ENCODE measurements around the gene ANKRD53.
A peak's percentile ranks its signal among the peaks of the same experiment; 100 is the strongest.
"Not testable (repeated sequence)": the region's sequence is repeated elsewhere in the genome, so short reads cannot be mapped to it uniquely, and the experiment has no call there.

ANKRD53 gene

GRCh38 chr2:70991742-70992141, 13.3 kb downstream of the ANKRD53 start:
- DNase-seq = no peak

GRCh38 chr2:70992945-70993853, 14.8 kb downstream of the ANKRD53 start:
- no peak for DNase-seq

DNA sequence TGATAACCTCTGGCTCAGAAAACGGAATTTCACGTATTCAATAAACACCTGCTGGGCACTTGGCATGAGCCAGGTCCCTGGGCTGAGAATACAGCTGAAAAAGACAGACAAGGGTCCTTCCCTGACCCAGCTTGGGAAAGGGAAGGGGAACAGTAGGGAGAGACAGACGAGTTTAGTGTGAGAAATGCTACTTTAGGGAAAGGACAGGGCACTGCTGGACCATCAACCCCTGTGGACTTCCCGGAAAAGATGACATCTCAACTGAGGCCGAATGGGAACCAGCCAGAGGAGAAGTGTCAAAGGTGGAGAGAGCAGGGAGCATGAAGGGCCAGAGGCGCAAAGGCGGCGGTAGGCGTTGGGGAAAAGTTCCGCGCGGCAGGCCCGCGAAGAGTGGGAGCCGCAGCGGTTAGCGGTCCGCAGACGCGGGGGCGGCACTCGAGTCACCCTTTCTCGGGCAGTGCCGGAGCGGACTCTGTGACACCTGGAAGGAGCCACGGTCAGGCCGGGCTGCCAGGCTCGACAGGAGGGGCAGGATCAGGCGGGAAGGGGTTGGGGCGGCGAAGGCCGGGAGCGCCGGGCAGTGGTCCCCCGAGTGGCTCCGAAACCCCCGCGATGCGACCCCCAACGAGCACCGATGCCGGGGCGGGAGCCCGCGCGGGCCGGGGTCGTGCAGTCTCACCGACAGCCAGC, 15.7 kb downstream of the ANKRD53 start:
- no peak for DNase-seq

GRCh38 chr2:70994699-70995425, 16.4 kb downstream of the ANKRD53 start, which contains the start of gene TEX261:
Gene TEX261, minus strand, starts transcription at chr2:70994873. Its CDS starts 116 bp downstream, at chr2:70994757.
- peak; percentile 83 for DNase-seq

DNA sequence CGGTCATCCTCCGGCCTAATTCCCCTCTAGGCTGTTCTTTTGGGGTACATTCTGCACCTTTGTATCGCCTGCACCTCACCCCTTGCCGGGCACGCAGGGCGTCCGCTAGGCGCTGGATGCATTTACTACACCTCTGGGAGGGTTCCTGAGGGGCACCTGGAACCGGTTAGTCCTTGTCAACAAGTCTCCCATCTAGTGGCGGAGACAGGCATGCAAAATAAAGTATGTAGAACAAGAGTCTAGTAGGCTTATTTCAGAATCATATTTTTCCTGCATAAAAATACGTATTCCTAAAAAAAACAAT, 16.9 kb downstream of the ANKRD53 start:
- DNase-seq = peak; percentile 29

DNA sequence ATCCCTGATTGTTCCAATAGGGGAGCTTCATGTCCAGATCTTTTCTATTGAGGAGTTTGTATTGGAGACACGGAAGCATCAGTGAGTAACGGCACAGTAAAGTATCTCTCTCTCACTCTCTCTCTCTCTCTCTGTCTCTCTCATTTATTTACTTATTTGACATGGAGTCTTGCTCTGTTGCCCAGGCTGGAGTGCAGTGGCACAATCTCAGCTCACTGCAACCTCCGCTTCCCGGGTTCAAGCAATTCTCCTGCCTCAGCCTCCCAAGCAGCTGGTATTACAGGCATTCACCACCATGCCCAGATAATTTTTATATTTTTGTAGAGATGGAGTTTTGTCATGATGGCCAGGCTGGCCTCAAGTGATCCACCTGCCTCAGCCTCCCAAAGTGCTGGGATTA, 20.5 kb downstream of the ANKRD53 start:
- not testable (repeated sequence) for DNase-seq

DNA sequence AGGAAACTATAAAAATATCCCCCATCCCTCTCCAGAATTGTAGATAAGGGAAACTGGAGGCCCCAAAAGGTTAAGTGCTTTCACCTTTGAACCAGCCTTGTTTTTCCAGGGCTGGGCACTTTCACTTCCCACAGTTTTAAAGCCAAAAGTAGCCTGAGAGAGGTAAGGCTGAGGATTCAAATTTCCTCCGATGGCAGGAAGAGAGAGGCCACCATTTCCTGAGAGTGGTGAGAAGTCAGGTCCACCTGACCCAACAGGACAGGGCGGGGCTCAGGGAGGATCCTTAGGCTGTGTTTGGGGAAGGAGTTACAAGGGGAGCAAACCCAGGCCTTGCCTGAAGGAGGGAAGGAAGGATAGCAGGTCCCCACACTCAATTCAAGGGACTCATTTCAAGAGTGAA, 20.9 kb downstream of the ANKRD53 start:
- DNase-seq = no peak

DNA sequence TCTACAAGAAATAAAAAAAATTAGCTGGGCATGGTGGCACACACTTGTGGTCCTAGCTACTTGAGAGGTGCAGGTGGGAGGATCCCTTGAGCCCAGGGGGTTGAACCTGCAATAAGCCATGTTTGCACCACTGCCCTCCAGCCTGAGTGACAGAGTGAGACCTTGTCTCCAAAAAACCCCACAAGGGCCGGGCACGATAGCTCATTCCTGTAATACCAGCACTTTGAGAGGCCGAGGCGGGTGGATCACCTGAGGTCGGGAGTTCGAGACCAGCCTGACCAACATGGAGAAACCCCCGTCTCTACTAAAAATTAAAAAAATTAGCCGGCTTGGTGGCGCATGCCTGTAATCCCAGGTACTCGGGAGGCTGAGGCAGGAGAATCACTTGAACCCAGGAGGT, 21.5 kb downstream of the ANKRD53 start:
- DNase-seq = not testable (repeated sequence)

DNA sequence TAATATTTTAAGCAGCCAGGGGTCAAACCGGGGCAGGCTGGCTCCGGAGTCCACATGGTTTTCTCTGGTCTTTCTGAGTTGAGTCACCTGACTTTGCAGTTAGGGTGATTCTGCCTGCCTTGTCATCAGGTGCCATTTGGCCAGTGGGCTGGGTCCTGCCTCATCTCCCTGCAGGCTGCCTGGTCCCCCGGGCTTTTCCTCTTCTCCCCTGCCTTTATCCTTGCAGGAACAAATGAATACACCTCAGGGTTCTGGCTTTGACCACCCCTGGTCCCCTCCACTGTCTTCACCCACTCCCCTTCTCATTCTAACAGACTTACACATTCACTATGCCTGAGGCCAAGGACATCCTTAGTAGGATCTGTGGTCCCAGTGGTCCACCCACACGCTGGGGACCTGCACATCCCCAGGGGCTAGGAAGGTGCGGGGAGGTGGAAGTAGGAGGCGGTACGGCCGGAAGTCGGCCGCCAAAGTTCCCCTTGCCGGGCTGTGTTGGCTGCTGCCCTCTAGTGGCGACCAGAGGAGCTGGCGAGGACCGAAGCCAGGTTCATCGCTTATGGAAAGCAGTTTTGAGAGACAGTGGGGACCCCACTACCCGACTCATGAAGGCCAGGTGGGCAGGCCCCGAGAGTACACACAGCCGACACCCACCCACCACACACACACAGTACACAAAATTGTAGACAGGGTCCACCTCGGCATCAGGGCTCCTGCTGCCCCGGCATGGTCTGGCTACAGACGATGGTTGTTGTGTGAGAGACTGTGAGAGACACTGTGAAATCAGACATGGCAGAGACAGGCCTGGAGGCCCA, 22.6 kb downstream of the ANKRD53 start:
- DNase-seq = peak; percentile 60

DNA sequence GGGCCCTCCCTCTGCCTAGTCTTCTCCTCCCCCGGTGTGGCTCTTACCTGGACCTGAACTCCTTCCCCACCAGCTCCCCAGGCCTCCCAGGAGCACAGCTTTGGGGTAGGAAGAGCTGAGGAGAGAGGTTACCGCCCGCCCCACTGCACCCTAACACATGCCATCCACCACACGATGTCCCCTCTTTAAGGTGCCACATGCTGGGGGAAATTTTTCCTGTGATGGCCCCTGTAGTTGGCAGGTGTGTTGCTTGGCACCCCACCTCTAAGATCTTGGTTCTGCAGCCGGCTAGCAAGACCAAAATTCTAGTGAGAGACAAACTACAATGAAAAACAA, 23.1 kb downstream of the ANKRD53 start:
- DNase-seq = no peak

DNA sequence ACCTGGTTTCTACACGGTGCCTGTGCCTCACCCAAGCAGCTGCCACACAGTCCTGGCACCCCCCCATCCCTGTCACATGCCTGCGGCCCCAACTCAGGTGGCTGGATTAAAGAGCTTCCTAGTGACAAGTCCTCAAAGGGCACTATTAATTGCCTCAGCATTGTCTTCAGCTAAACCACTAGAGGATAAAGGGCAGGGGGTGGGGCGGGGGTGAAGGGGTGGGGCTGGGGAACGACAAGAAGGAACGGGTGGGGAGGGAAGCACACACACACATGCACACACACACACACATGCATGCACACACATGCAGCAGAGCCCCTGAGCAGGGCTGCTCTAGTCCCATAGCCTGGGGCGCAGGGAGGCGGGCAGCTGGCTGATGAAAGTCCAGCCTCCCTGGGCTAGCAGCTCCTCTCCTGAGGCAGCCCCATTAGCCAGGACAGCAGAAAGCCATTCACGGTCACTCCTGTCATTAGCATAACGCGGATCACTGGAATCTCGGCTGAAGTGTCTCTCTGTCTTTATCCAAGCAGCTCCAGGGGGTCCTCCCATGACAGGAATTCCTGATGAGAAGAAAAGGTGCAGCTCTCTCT, 23.6 kb downstream of the ANKRD53 start:
- DNase-seq = no peak

GRCh38 chr2:71003396-71003795, 25.0 kb downstream of the ANKRD53 start:
- DNase-seq = no peak

DNA sequence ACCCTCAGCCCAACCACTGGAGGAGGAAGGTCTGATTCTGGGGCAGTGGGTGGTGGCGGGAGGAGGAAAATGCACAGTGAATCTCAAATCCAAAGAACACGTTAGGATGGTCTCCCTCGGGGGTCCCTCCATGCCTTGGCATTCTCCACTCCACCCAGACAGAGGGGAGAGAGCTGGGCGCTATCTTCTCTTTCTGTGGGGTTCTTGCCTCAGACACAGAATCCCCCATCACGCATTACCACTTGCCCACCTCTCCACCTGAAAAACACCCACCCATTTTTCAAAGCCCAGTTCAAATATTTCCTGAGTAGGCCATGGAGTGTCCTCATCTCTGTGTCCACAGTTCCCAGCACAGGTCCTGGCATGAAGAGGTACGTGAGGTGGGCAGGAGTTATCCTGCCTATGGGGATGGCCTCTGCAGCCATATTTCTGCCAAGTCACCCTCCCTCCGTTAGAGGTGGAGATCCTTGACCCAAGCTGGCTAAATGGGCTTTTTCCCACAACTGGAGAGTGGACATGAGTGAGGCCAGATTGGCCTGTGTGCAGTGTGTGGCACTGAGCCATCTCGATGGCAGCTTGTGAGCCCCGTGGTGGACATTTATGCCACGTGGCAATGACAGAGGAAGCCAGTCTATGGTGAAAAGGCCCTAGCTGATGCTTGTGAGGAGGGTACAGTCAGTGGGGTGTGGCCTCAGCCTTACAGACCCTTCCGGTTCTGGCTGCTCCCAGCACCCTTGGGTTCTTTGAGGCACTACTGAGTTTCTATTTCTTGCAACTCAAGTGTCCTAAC, 25.7 kb downstream of the ANKRD53 start:
- DNase-seq = no peak

DNA sequence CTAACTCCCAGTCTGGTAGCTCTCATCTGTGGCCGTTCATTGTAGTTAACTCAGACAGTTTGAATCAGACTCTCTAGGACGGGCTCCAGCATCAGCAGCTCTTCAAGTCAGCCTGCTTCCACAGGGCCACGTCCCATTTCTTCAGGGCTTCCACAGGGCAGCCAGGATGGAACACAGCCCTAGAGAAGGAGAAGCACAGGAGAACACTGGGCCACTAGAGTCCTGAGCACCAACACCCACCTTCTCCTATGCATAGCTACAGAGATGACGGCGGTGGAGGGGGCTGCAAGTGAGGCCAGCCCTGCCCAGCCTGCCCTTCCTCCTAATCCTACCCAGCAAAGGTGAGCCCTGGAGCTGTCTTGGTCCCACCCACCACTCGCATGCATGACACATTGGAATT, 26.4 kb downstream of the ANKRD53 start:
- DNase-seq = no peak

DNA sequence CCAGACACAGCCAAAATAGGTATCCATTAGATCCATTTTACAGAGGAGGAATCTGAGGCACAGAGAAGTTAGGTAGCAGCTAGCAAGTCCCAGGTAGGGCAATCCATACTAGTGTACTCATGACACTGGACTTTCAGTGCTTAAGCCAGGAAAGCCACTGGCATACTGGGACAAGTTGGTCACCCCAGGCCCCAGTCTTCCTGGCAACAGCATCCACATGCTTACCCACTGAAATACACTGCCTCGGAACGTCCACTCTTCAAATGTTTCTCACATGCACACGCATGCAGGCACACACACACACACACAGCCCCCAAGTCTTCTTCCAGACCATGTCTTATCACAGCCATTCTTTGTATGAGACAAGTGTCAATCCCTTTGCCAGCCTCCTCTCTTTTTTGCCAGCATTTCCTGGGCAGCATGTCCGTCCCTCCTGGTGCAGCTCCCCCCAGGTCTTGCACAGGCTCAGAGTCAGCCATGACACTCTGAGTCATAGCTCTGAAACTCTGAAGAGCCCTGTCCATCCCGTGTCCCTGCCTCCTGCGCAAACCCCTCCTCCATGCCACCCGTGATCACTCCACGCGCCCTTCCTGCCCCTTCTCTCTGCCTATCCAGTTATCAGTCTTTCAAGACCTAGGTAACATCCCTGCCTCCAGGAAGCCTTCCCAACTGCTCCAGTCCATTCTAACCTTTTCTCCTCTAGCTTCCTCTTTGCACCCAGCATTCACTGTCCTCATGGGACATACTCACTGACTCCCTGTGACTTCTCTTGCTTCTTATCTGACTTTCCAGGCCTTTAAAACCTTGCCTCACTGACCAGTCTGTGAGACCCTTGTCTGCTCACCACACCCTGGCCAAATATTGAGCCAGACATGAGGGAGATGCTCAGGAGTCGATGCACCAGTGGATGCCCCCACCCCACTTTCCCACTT, 27.1 kb downstream of the ANKRD53 start:
- no peak for DNase-seq

DNA sequence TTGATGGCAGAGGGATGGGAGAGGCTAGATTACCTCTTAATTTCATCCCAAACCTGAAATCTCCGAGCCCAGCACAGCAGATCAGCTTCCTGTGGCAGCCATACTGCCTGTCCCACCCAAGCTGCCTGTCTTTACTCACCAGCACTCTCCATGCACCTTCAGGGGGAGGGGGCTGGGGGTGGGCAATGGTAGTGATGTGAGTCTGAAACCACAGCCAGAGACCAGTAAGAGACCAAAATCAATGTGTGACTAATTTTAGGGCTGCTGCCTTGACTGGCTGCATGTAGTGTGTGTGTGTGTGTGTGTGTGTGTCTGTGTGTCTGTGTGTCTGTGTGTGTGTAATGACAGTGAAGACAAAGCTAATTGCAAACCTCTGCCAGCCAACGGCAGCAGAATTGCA, 27.9 kb downstream of the ANKRD53 start:
- no peak for DNase-seq

DNA sequence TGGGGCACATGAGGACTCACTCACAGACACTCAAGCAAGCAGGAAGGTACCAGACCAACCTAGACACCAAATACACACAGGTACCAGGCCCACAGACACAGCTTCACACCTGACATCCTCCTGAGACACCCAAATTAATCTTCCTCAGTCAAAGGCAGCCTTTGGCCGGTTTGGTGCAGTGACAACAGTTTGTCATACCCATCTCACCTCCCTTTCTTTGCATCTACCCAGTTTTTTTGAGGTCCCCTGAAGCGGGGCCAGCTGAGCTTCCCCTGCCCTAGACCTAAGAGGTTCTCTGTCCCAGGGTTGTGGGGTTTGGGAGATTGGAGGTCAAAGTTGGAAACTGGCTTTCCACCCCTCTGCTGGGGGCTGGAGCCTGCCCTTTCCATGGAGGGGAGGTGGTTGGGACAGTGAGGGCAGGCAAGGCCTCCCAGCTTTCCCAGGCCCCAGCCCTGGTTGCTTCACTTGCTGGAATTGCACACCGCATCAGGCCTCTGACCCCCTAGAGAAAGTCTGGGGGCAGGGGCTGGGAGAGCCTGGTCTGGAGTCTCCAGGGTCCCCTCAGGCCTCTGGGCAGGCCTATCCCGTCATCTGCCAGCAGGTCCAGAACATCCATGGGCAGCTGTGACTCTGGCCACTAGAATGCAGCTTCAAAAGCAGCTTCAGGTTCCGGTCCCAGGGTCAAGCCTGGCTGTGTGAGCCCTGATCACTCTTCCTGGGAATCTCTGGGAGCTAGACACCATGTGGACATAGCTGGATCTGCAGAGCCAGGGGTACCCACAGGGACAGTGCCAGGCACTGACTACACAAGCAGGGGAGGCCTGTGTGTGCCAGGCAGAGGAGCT, 28.7 kb downstream of the ANKRD53 start:
- DNase-seq = no peak

DNA sequence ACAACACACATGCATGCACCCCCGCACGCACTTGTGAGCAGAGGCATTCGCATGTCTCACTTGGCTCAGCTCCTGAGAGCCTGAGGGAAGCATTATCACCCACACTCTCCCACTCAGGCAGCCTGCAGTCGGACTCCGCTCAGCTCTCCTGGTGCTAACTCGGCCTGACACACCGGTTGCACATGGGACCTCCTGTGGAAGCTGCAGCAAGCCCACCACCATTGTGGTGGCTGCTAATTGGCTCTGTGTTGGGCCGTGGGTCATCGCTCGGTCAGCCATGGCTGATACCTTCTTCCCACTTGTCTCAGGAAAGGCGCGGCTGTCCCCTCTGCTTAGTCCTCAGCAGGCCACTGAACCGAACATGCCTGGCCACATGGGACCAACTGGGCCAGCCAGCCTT, 29.9 kb downstream of the ANKRD53 start:
- no peak for DNase-seq

- DNase-seq = not testable (repeated sequence)
Observed at GRCh38 chr2:71011786-71012185, 33.4 kb downstream of the ANKRD53 start.

Measured in fibroblast of skin of abdomen (primary cell).